ENCODE results near the gene G0S2.
A peak's percentile ranks its signal among the peaks of the same experiment; 100 is the strongest.

The G0S2 gene

DNA sequence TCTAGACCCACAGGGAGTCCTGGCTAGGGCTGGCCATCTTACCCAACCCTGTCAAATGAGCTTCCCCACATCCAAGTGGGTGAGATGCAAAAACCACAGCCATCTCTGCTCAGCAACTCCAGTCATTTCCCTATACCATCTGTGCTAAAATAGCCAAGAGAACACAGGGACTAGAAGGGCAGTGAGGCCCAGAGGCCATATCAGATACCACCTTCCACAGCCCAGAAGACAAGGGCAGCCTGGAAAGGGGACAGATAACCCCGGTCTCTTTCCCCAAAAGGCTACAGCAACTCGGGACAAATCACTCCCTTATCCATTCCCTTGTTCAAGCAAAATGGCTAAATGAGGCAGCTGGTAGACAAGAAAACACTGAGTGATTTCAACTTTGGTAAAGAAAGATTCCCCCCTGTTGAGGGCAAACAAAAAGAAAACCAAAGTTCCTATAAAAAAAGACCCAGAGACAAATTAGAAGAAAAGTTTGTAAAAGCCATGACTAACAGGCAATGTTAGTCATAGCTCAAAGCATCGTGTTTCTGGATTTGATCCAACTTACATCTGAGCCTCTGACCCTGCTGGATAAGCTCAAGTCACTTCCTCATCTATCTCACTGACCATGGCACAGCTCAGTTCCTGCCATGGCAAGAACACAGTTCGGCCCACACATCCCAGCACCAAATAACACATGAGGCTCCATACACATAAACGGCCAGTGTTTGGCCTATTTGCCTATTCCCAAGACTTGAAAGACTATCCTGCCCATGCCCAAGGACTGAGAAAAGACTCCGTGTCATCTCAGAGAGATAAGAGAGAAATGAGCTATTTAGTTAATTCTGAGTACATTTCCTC is 26.1 kb upstream of the G0S2 start:
- no peak overlapping the region for H3K4me3 ChIP-seq (ENCODE audit: low read depth, low read length)
- peak; percentile 11 for DNase-seq (ENCODE audit: low read depth)
- TF ChIP-seq, protein P1, sequence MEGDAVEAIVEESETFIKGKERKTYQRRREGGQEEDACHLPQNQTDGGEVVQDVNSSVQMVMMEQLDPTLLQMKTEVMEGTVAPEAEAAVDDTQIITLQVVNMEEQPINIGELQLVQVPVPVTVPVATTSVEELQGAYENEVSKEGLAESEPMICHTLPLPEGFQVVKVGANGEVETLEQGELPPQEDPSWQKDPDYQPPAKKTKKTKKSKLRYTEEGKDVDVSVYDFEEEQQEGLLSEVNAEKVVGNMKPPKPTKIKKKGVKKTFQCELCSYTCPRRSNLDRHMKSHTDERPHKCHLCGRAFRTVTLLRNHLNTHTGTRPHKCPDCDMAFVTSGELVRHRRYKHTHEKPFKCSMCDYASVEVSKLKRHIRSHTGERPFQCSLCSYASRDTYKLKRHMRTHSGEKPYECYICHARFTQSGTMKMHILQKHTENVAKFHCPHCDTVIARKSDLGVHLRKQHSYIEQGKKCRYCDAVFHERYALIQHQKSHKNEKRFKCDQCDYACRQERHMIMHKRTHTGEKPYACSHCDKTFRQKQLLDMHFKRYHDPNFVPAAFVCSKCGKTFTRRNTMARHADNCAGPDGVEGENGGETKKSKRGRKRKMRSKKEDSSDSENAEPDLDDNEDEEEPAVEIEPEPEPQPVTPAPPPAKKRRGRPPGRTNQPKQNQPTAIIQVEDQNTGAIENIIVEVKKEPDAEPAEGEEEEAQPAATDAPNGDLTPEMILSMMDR (IDR thresholded peaks at IDR 0.05; ENCODE audit: control insufficient read depth, extremely low read depth, insufficient read depth), result no peak

DNA sequence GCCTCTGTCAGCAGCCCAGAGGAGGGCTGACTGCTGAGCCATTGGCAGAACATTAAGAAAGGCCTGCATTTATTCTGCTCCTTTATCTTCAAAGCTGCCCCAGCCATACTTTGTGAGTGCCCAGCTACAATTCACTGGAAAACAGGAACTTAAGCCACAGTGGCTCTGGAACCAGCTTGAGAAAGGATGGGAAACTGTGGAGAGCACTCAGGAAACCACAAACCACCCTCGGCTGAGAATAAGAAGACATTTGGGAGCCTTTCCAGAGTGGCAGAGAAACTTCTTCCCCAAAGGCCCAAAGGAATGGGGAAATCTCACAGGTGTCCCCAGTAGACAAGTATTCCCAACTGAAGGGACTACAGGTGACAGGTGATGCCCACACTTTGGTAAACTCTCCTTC is 24.8 kb upstream of the G0S2 start:
- no peak overlapping the region for H3K4me3 ChIP-seq (ENCODE audit: low read depth, low read length)
- TF ChIP-seq, protein P1 (IDR thresholded peaks at IDR 0.05; ENCODE audit: control insufficient read depth, extremely low read depth, insufficient read depth), result no peak
- DNase-seq (ENCODE audit: low read depth), result no peak

DNA sequence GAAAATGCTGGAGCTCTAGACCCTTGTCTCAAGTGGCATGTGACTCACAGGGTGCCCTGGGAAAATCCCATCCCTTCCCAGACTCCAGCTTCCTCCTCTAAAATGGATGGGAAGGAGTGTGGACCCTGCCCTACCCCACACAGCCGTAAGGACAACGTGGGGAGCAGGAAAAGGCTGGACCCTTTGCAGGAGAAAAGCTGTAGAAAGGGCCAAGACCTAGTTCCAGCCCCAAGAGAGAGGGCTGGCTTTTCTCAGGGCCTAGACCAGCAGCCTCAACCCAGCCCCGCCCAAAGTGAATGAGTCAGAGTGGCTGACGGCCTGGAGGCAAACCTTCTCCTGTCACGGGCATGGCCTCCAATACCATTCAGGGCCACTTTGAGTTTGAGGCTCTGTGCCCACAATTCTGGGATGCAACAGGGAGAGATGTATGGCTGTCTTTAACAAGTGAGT is 24.0 kb upstream of the G0S2 start:
- no peak overlapping the region for H3K4me3 ChIP-seq (ENCODE audit: low read depth, low read length)
- no peak for DNase-seq (ENCODE audit: low read depth)
- TF ChIP-seq, protein P1 (IDR thresholded peaks at IDR 0.05; ENCODE audit: control insufficient read depth, extremely low read depth, insufficient read depth), result no peak

DNA sequence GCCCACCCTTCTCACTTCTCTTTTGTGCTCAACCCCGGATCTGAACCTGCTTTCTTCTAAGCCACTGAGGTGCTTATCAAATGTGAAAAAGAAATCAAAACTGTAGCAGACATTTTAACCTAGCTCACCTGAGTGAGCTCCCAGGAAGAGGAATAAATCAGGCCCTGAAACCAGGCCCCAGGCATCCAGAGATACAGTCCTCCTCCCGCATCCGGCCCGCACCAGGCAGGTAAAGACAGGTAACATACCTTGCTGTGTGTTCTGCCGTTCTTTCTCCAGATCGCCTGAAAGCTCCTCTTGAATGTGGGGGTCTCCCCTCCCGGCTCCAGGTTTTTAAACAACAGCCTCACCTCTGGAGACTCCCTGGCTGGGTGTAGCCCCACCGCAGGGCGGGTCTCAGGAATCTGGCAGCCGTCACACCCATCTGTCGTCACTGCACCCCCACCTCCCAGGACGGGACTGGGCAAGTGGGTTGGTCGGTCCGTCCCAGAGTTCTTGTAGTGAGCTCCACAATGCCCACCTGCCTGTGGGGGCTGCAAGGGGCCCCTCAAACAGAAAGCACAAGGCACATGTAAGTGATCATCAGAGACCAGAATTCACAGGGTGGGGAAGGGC is 23.0 kb upstream of the G0S2 start, which contains the start of gene LAMB3:
Gene LAMB3 (minus strand): TSS at position 305 of the 615 bp plus-strand sequence. CDS start 1,481 bp downstream, outside the sequence.
- TF ChIP-seq, protein P1 (IDR thresholded peaks at IDR 0.05; ENCODE audit: control insufficient read depth, extremely low read depth, insufficient read depth), result no peak
- no peak for DNase-seq (ENCODE audit: low read depth)
- H3K4me3 ChIP-seq (ENCODE audit: low read depth, low read length), result no peak within 1 kb of the TSS

DNA sequence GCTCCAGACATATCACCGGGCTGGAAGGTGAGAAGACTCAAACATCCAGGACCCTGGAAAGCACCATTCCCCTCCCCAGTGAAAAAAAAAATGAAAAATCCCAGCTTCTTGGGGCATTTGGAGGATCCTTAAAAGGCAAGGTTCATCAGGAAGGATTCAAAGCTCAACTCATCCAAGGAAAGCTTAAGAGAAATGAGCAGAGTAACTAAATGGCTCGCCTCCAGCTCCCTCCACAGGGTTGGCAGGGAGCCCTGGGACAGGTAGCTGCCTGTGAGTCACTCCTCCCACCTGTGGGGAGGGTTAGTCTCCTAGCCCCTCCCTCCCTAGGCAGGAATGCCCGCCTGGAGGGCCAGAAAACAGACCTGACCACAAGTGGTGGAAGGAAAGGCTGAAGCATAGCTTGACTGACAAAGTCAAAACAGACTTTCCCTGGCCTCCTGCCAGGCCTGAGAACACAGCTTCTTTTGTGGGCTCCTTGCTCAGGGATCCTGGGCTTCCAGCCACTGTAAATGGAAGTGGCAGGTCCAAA is 22.3 kb upstream of the G0S2 start:
- TF ChIP-seq, protein P1 (IDR thresholded peaks at IDR 0.05; ENCODE audit: control insufficient read depth, extremely low read depth, insufficient read depth), result no peak
- H3K4me3 ChIP-seq (ENCODE audit: low read depth, low read length), result no peak overlapping the region
- peak; percentile 93 for DNase-seq (ENCODE audit: low read depth)

DNA sequence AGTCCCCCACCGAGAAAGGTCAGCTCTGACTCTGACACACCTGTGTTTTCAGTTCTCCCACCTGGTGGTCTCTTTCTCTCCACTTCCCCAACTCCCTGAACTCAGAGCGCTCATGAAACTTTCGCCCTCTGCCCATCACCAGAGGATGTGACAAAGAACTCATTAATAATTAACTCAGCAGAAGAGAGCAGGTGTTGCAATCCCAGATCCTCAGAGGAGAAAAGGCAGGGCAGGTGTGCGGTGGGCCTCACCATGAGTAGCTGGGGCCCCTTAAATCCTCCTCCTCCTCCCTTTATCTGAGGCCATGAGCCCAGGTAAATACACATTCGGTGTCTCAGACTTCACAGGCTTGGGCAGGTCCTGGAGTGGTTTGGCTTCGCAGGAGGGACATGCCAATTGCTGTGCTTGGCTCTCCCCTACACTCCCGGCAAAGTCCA is 21.3 kb upstream of the G0S2 start:
- TF ChIP-seq, protein P1 (IDR thresholded peaks at IDR 0.05; ENCODE audit: control insufficient read depth, extremely low read depth, insufficient read depth), result no peak
- H3K4me3 ChIP-seq (ENCODE audit: low read depth, low read length), result no peak overlapping the region
- no peak for DNase-seq (ENCODE audit: low read depth)
